ENCODE data around the gene CEP126.
A peak's percentile ranks its signal among the peaks of the same experiment; 100 is the strongest.
"Not testable (repeated sequence)": the region's sequence is repeated elsewhere in the genome, so short reads cannot be mapped to it uniquely, and the experiment has no call there.

The CEP126 gene

GRCh38 chr11:101960231-101960630 is 45.4 kb downstream of the CEP126 start:
- Histone ChIP-seq H2BK5ac (ENCODE audit: low read depth, low read length, poor library complexity) (no peak overlapping the region), H2BK120ac (ENCODE audit: insufficient read depth, low read length, poor library complexity) (no peak overlapping the region), H3K4me1 (ENCODE audit: control insufficient read depth in 1 of 2, insufficient read depth in 2 of 2, low read length in 2 of 2) (no peaks in the 10 kb centered on the region), H4K12ac (ENCODE audit: low read depth, low read length) (no peak overlapping the region), H3K18ac (ENCODE audit: low read length) (no peak overlapping the region), H3K27me3 (ENCODE audit: insufficient read depth, low read length) (no peaks in the 10 kb centered on the region), H3K23ac (ENCODE audit: low read length) (no peak overlapping the region), H2BK12ac (ENCODE audit: low read length) (no peak overlapping the region), H4K91ac (ENCODE audit: low read depth, low read length) (no peak overlapping the region), H3K14ac (ENCODE audit: low read length) (no peak overlapping the region), H3K79me2 (ENCODE audit: control insufficient read depth, insufficient read depth, low read length, poor library complexity) (no peaks in the 10 kb centered on the region), H3K4me2 (ENCODE audit: low read length) (no peak overlapping the region), H3K9me3 (ENCODE audit: insufficient read depth, low read depth, low read length) (no peaks in the 10 kb centered on the region), H3K79me1 (ENCODE audit: low read length) (no peaks in the 10 kb centered on the region), H3K9ac (ENCODE audit: low read length) (no peak overlapping the region), H2AK5ac (ENCODE audit: low read length) (no peak overlapping the region), H3K4ac (ENCODE audit: low read depth, low read length) (no peak overlapping the region), H2AFZ (ENCODE audit: insufficient read depth, low read length, poor library complexity) (no peak overlapping the region), H3K36me3 (ENCODE audit: control insufficient read depth in 1 of 2, insufficient read depth in 2 of 2, low read length in 2 of 2) (no peaks in the 10 kb centered on the region), H3K27ac (ENCODE audit: low read depth, low read length) (no peak overlapping the region), H3K4me3 (ENCODE audit: low read depth, low read length) (no peak overlapping the region), H4K8ac (ENCODE audit: low read depth, low read length) (no peak overlapping the region)
- WGBS (ENCODE audit: extremely low coverage, insufficient coverage, insufficient read length), result no CpG with 5 or more reads among the region's 1 CpG
- DNase-seq, result peak; percentile 46 to 83

GRCh38 chr11:101964200-101964599 is 49.4 kb downstream of the CEP126 start:
- H4K91ac ChIP-seq (ENCODE audit: low read depth, low read length); H3K9me3 ChIP-seq (ENCODE audit: insufficient read depth, low read depth, low read length); DNase-seq; H3K9ac ChIP-seq (ENCODE audit: low read length); H3K4me1 ChIP-seq (ENCODE audit: control insufficient read depth in 1 of 2, insufficient read depth in 2 of 2, low read length in 2 of 2); H3K27me3 ChIP-seq (ENCODE audit: insufficient read depth, low read length); H3K4ac ChIP-seq (ENCODE audit: low read depth, low read length); H4K12ac ChIP-seq (ENCODE audit: low read depth, low read length); H3K4me3 ChIP-seq (ENCODE audit: low read depth, low read length); H2BK120ac ChIP-seq (ENCODE audit: insufficient read depth, low read length, poor library complexity); H2BK12ac ChIP-seq (ENCODE audit: low read length); H3K27ac ChIP-seq (ENCODE audit: low read depth, low read length); H3K23ac ChIP-seq (ENCODE audit: low read length); H3K14ac ChIP-seq (ENCODE audit: low read length); H3K79me1 ChIP-seq (ENCODE audit: low read length); H3K79me2 ChIP-seq (ENCODE audit: control insufficient read depth, insufficient read depth, low read length, poor library complexity); H3K4me2 ChIP-seq (ENCODE audit: low read length); H2AFZ ChIP-seq (ENCODE audit: insufficient read depth, low read length, poor library complexity); H2BK5ac ChIP-seq (ENCODE audit: low read depth, low read length, poor library complexity); H3K36me3 ChIP-seq (ENCODE audit: control insufficient read depth in 1 of 2, insufficient read depth in 2 of 2, low read length in 2 of 2); H4K8ac ChIP-seq (ENCODE audit: low read depth, low read length); H3K18ac ChIP-seq (ENCODE audit: low read length); H2AK5ac ChIP-seq (ENCODE audit: low read length): not testable (repeated sequence)
- no CpG with 5 or more reads among the region's 10 CpGs for WGBS (ENCODE audit: extremely low coverage, insufficient coverage, insufficient read length)

GRCh38 chr11:101974255-101974654 is 59.4 kb downstream of the CEP126 start:
- H4K8ac ChIP-seq (ENCODE audit: low read depth, low read length), result no peak overlapping the region
- H2BK5ac ChIP-seq (ENCODE audit: low read depth, low read length, poor library complexity), result no peak overlapping the region
- no peak overlapping the region for H3K18ac ChIP-seq (ENCODE audit: low read length)
- H4K91ac ChIP-seq (ENCODE audit: low read depth, low read length), result no peak overlapping the region
- H3K23ac ChIP-seq (ENCODE audit: low read length), result no peak overlapping the region
- H3K14ac ChIP-seq (ENCODE audit: low read length), result no peak overlapping the region
- no peak overlapping the region for H2BK12ac ChIP-seq (ENCODE audit: low read length)
- H3K79me1 ChIP-seq (ENCODE audit: low read length), result no peaks in the 10 kb centered on the region
- no peaks in the 10 kb centered on the region for H3K4me1 ChIP-seq (ENCODE audit: control insufficient read depth in 1 of 2, insufficient read depth in 2 of 2, low read length in 2 of 2)
- H3K9ac ChIP-seq (ENCODE audit: low read length), result no peak overlapping the region
- H3K36me3 ChIP-seq (ENCODE audit: control insufficient read depth in 1 of 2, insufficient read depth in 2 of 2, low read length in 2 of 2), result no peaks in the 10 kb centered on the region
- H2BK120ac ChIP-seq (ENCODE audit: insufficient read depth, low read length, poor library complexity), result no peak overlapping the region
- no peak for DNase-seq
- H3K4ac ChIP-seq (ENCODE audit: low read depth, low read length), result no peak overlapping the region
- H3K9me3 ChIP-seq (ENCODE audit: insufficient read depth, low read depth, low read length), result no peaks in the 10 kb centered on the region
- H3K79me2 ChIP-seq (ENCODE audit: control insufficient read depth, insufficient read depth, low read length, poor library complexity), result no peaks in the 10 kb centered on the region
- WGBS (ENCODE audit: extremely low coverage, insufficient coverage, insufficient read length), result no CpG with 5 or more reads among the region's 2 CpGs
- no peak overlapping the region for H3K27ac ChIP-seq (ENCODE audit: low read depth, low read length)
- no peaks in the 10 kb centered on the region for H3K27me3 ChIP-seq (ENCODE audit: insufficient read depth, low read length)
- H2AK5ac ChIP-seq (ENCODE audit: low read length), result no peak overlapping the region
- H2AFZ ChIP-seq (ENCODE audit: insufficient read depth, low read length, poor library complexity), result no peak overlapping the region
- H4K12ac ChIP-seq (ENCODE audit: low read depth, low read length), result no peak overlapping the region
- H3K4me2 ChIP-seq (ENCODE audit: low read length), result no peak overlapping the region
- no peak overlapping the region for H3K4me3 ChIP-seq (ENCODE audit: low read depth, low read length)

- no peak overlapping the region for H4K12ac ChIP-seq (ENCODE audit: low read depth, low read length)
- no peak overlapping the region for H2AK5ac ChIP-seq (ENCODE audit: low read length)
- no peak overlapping the region for H3K4ac ChIP-seq (ENCODE audit: low read depth, low read length)
- DNase-seq, result no peak
- H2BK120ac ChIP-seq (ENCODE audit: insufficient read depth, low read length, poor library complexity), result no peak overlapping the region
- H4K91ac ChIP-seq (ENCODE audit: low read depth, low read length), result no peak overlapping the region
- no CpG with 5 or more reads among the region's 1 CpG for WGBS (ENCODE audit: extremely low coverage, insufficient coverage, insufficient read length)
- no peaks in the 10 kb centered on the region for H3K79me2 ChIP-seq (ENCODE audit: control insufficient read depth, insufficient read depth, low read length, poor library complexity)
- no peak overlapping the region for H2BK5ac ChIP-seq (ENCODE audit: low read depth, low read length, poor library complexity)
- no peak overlapping the region for H2AFZ ChIP-seq (ENCODE audit: insufficient read depth, low read length, poor library complexity)
- H3K9ac ChIP-seq (ENCODE audit: low read length), result no peak overlapping the region
- no peaks in the 10 kb centered on the region for H3K27me3 ChIP-seq (ENCODE audit: insufficient read depth, low read length)
- H3K36me3 ChIP-seq (ENCODE audit: control insufficient read depth in 1 of 2, insufficient read depth in 2 of 2, low read length in 2 of 2), result no peaks in the 10 kb centered on the region
- no peaks in the 10 kb centered on the region for H3K79me1 ChIP-seq (ENCODE audit: low read length)
- H2BK12ac ChIP-seq (ENCODE audit: low read length), result no peak overlapping the region
- H3K4me1 ChIP-seq (ENCODE audit: control insufficient read depth in 1 of 2, insufficient read depth in 2 of 2, low read length in 2 of 2), result no peaks in the 10 kb centered on the region
- H3K4me3 ChIP-seq (ENCODE audit: low read depth, low read length), result no peak overlapping the region
- H3K9me3 ChIP-seq (ENCODE audit: insufficient read depth, low read depth, low read length), result no peaks in the 10 kb centered on the region
- no peak overlapping the region for H3K23ac ChIP-seq (ENCODE audit: low read length)
- H3K18ac ChIP-seq (ENCODE audit: low read length), result no peak overlapping the region
- H3K4me2 ChIP-seq (ENCODE audit: low read length), result no peak overlapping the region
- no peak overlapping the region for H3K14ac ChIP-seq (ENCODE audit: low read length)
- no peak overlapping the region for H3K27ac ChIP-seq (ENCODE audit: low read depth, low read length)
- no peak overlapping the region for H4K8ac ChIP-seq (ENCODE audit: low read depth, low read length)
Measured at GRCh38 chr11:101974771-101975170, 60.0 kb downstream of the CEP126 start.
